Loucy (cell line): ENCODE data around the gene ESYT3.

Experiments used
- H2AFZ ChIP-seq: fragments of 200-600 bp; sonication (generic); 2 replicates; pipeline ENCODE4 v1.6.0; 2016; ENCODE audit warnings: antibody characterized with exemption, mild to moderate bottlenecking, low read length, moderate library complexity
- H3F3A ChIP-seq: fragments of 200-600 bp; 2 replicates; pipeline ENCODE4 v1.6.0; 2016; ENCODE audit warnings: antibody characterized with exemption, low read depth, mild to moderate bottlenecking
- H3K27me3 ChIP-seq: fragments of 200-600 bp; sonication (generic); 2 replicates; pipeline ENCODE4 v1.6.1; 2014; ENCODE audit warnings: low read length, mild to moderate bottlenecking; ENCODE audit not compliant: insufficient read depth, poor library complexity, severe bottlenecking
- H3K36me3 ChIP-seq: fragments of 200-600 bp; sonication (generic); 2 replicates; pipeline ENCODE4 v1.6.1; 2016; ENCODE audit warnings: low read length; ENCODE audit not compliant: insufficient read depth
- H3K4me1 ChIP-seq: fragments of 200-600 bp; sonication (generic); 2 replicates; pipeline ENCODE4 v1.5.1; 2014; ENCODE audit warnings: low read length, mild to moderate bottlenecking; ENCODE audit not compliant: insufficient read depth, poor library complexity, severe bottlenecking
- H3K4me2 ChIP-seq: fragments of 200-600 bp; sonication (generic); 2 replicates; pipeline ENCODE4 v1.6.0; 2014; ENCODE audit warnings: antibody characterized with exemption, low read length, low read depth, mild to moderate bottlenecking; ENCODE audit not compliant: poor library complexity, severe bottlenecking
- H3K4me3 ChIP-seq: fragments of 200-600 bp; sonication (generic); 2 replicates; pipeline ENCODE4 v1.5.1; 2014; ENCODE audit warnings: low read length, mild to moderate bottlenecking, mixed read lengths; ENCODE audit not compliant: poor library complexity, severe bottlenecking
- H3K79me2 ChIP-seq: fragments of 200-600 bp; sonication (generic); 2 replicates; pipeline ENCODE4 v1.6.1; 2014; ENCODE audit warnings: low read length; ENCODE audit not compliant: insufficient read depth
- H3K9ac ChIP-seq: fragments of 200-600 bp; sonication (generic); 2 replicates; pipeline ENCODE4 v1.6.0; 2014; ENCODE audit warnings: mild to moderate bottlenecking, low read depth, low read length, moderate library complexity; ENCODE audit not compliant: poor library complexity, severe bottlenecking
- H3K9me2 ChIP-seq: fragments of 200-600 bp; sonication (generic); replicated peaks from 2 replicates; pipeline ENCODE4 v1.6.1; 2016; ENCODE audit warnings: low read depth, low read length, mixed read lengths
- H3K9me3 ChIP-seq: fragments of 200-600 bp; sonication (generic); 2 replicates; pipeline ENCODE4 v1.6.1; 2014; ENCODE audit warnings: mild to moderate bottlenecking, antibody characterized with exemption, low read length, low read depth; ENCODE audit not compliant: insufficient read depth
- H4K20me1 ChIP-seq: fragments of 200-600 bp; sonication (generic); 2 replicates; pipeline ENCODE4 v1.6.0; 2014; ENCODE audit warnings: antibody characterized with exemption, low read length, mild to moderate bottlenecking; ENCODE audit not compliant: insufficient read depth, poor library complexity, severe bottlenecking
- EZH2phosphoT487 ChIP-seq: fragments of 200-600 bp; IDR thresholded peaks from 2 replicates; pipeline ENCODE4 v1.6.1; 2018; ENCODE audit warnings: antibody characterized with exemption, mild to moderate bottlenecking, moderate library complexity, borderline replicate concordance
- TF ChIP-seq, protein P1 (sequence below): fragments of 200-600 bp; sonication (generic); conservative IDR thresholded peaks from 2 replicates; pipeline ENCODE4 v1.5.1; 2014; ENCODE audit warnings: mild to moderate bottlenecking, antibody characterized with exemption, low read length

The ESYT3 gene

DNA sequence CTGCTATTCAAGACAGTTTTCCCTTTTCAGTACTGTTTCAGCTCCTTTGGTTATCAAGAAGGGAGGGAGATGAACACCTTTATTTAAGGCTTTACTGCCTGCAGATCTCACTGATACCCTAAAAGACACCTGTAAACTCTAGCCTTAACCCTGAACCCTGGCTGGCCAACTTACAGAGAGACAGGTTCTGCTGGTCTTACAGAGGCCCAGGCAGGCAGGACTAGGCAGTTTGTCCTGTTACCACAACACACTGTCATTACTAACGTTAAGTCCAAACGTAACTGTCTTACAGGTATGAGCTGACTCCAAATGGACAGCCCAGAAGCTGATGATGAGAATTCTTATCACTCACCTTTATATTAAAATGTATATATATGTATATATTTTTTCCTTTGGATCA, 42.1 kb downstream of the ESYT3 start:
- Histone ChIP-seq H3K36me3 (no peaks in the 10 kb centered on the region), H2AFZ (no peak overlapping the region), H3F3A (no peaks in the 10 kb centered on the region), H4K20me1 (no peaks in the 10 kb centered on the region), H3K9me2 (no peaks in the 10 kb centered on the region), H3K4me1 (no peaks in the 10 kb centered on the region), H3K4me2 (no peak overlapping the region), H3K27me3 (no peaks in the 10 kb centered on the region), H3K79me2 (no peaks in the 10 kb centered on the region), H3K4me3 (no peak overlapping the region), H3K9ac (no peak overlapping the region), H3K9me3 (no peaks in the 10 kb centered on the region)
- TF ChIP-seq, protein P1, sequence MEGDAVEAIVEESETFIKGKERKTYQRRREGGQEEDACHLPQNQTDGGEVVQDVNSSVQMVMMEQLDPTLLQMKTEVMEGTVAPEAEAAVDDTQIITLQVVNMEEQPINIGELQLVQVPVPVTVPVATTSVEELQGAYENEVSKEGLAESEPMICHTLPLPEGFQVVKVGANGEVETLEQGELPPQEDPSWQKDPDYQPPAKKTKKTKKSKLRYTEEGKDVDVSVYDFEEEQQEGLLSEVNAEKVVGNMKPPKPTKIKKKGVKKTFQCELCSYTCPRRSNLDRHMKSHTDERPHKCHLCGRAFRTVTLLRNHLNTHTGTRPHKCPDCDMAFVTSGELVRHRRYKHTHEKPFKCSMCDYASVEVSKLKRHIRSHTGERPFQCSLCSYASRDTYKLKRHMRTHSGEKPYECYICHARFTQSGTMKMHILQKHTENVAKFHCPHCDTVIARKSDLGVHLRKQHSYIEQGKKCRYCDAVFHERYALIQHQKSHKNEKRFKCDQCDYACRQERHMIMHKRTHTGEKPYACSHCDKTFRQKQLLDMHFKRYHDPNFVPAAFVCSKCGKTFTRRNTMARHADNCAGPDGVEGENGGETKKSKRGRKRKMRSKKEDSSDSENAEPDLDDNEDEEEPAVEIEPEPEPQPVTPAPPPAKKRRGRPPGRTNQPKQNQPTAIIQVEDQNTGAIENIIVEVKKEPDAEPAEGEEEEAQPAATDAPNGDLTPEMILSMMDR, result no peak
- TF ChIP-seq EZH2phosphoT487, result no peak

DNA sequence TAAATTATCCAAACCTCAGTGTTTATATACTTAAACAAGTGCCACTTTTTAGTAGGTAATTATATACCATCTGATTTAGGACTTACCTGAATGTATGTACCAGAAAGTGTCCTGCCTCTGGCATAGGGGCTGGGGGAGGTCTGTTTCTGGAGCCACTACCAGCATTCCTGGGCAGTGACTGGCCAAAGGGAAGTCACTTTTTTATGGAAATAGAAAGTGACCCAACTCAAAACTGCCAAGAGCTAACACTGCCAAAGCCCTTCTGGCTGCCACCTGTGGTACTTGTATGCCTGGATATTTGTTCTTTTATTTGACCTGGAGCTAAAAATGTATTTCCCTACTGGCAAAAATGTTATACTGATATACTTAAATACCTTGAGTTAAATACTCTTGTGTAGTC, 42.7 kb downstream of the ESYT3 start:
- Histone ChIP-seq H2AFZ (no peak overlapping the region), H3K9ac (no peak overlapping the region), H3F3A (no peaks in the 10 kb centered on the region), H3K36me3 (no peaks in the 10 kb centered on the region), H3K4me3 (no peak overlapping the region), H3K4me2 (no peak overlapping the region), H4K20me1 (no peaks in the 10 kb centered on the region), H3K27me3 (no peaks in the 10 kb centered on the region), H3K9me2 (no peaks in the 10 kb centered on the region), H3K9me3 (no peaks in the 10 kb centered on the region), H3K4me1 (no peaks in the 10 kb centered on the region), H3K79me2 (no peaks in the 10 kb centered on the region)
- no peak for TF ChIP-seq EZH2phosphoT487
- TF ChIP-seq, protein P1, result no peak

DNA sequence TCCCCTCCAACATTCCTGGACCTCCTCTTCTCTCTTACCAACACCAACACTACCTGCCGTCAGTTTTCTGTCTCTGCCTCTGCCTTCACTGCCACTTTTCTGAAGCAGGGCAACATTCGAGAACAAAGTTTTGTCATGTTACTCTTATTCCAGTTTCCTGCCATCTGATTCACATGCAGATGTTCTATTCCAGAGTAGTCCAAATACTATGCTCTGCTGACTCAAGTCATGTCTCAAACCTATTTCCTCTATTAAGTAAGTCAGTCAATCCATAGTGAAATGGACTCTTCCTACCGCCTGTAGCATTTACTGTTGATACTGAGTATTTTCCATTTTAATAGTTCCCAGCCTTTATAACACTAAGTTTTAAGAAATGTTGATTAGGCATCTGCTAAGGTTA, 43.4 kb downstream of the ESYT3 start:
- Histone ChIP-seq H2AFZ (no peak overlapping the region), H3K4me1 (no peaks in the 10 kb centered on the region), H3K9me3 (no peaks in the 10 kb centered on the region), H3K36me3 (no peaks in the 10 kb centered on the region), H3K4me3 (no peak overlapping the region), H3K27me3 (no peaks in the 10 kb centered on the region), H4K20me1 (no peaks in the 10 kb centered on the region), H3F3A (no peaks in the 10 kb centered on the region), H3K79me2 (no peaks in the 10 kb centered on the region), H3K4me2 (no peak overlapping the region), H3K9ac (no peak overlapping the region), H3K9me2 (no peaks in the 10 kb centered on the region)
- TF ChIP-seq EZH2phosphoT487, result no peak
- TF ChIP-seq, protein P1, result no peak
